HG03060 (cell line): Measurements from ENCODE around the gene ANKEF1.
"Not testable (repeated sequence)": the region's sequence is repeated elsewhere in the genome, so short reads cannot be mapped to it uniquely, and the experiment has no call there.

Source experiments
- ATAC-seq: cut with Tn5 transposase; IDR thresholded peaks from one replicate; pipeline ENCODE4 v1.9.1; 2021; ENCODE audit warnings: low read depth, moderate number of reproducible peaks; ENCODE audit not compliant: unreplicated experiment

Gene ANKEF1

DNA sequence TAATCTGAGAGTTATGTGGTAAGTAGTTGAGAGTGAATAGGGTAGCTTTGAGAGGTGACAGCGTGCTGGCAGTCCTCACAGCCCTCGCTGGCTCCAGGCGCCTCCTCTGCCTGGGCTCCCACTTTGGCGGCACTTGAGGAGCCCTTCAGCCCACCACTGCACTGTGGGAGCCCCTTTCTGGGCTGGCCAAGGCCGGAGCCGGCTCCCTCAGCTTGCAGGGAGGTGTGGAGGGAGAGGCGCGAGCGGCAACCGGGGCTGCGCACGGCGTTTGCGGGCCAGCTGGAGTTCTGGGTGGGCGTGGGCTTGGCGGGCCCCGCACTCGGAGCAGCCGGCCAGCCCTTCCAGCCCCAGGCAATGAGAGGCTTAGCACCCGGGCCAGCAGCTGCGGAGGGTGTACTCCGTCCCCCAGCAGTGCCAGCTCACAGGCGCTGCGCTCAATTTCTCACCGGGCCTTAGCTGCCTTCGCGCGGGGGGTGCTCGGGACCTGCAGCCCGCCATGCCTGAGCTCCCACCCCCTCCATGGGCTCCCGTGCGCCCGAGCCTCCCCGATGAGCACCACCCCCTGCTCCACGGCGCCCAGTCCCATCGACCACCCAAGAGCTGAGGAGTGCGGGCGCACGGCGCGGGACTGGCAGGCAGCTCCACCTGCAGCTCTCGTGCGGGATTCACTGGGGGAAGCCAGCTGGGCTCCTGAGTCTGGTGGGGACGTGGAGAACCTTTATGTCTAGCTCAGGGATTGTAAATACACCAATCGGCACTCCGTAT is 3.2 kb upstream of the ANKEF1 start:
- ATAC-seq: not testable (repeated sequence)

GRCh38 chr20:10032269-10032668 is 2.5 kb upstream of the ANKEF1 start:
- ATAC-seq: not testable (repeated sequence)

- ATAC-seq: no peak
Measured at GRCh38 chr20:10033905-10034650, 709 bp upstream of the ANKEF1 start.

- not testable (repeated sequence) for ATAC-seq
Measured at GRCh38 chr20:10036321-10036720, 1.5 kb downstream of the ANKEF1 start.

- no peak for ATAC-seq
Measured at GRCh38 chr20:10040070-10040975, 5.5 kb downstream of the ANKEF1 start.

GRCh38 chr20:10042086-10042485 is 7.3 kb downstream of the ANKEF1 start:
- no peak for ATAC-seq

- ATAC-seq: no peak
Measured at GRCh38 chr20:10047427-10047826, 12.6 kb downstream of the ANKEF1 start.

DNA sequence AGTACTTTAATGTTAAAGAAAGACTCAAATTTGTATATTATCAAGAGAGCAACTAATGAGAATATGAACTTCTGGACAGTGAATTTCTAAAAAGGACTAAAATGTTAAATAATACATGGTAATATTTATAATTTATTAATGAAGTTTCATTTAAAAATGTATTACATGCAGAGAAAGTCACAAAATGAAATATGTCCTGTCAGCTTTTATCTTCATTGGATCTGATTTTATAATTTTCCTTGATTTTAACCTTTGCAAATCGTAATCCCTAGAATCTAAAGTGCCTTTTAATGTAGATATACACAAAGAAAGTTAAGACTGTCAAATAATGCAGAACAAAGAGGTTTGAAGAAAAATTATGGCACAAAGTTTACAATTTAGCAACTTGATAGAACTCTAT is 16.4 kb downstream of the ANKEF1 start:
- ATAC-seq: no peak

DNA sequence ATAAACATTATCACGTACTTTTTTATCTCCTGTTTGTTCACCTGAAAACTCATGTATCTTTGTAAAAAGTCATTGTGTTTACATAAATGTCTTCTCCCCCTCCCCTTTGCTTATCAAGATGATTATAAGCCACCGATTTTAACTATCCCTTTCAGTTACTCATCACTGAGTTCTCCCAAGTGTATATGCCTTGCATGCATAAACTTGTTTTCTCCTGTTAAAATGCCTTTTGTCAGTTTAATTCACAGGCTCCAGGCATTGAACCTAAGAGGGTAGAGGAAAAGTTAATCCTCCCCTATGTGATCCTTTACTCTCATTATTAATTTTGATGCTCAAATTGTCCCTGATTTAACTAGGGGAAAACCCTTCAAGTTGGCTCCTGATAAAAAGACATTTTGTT is 24.2 kb downstream of the ANKEF1 start:
- ATAC-seq: no peak

GRCh38 chr20:10060226-10060625 is 25.4 kb downstream of the ANKEF1 start:
- ATAC-seq: peak; percentile 90

GRCh38 chr20:10061641-10062040 is 26.9 kb downstream of the ANKEF1 start:
- ATAC-seq: no peak

DNA sequence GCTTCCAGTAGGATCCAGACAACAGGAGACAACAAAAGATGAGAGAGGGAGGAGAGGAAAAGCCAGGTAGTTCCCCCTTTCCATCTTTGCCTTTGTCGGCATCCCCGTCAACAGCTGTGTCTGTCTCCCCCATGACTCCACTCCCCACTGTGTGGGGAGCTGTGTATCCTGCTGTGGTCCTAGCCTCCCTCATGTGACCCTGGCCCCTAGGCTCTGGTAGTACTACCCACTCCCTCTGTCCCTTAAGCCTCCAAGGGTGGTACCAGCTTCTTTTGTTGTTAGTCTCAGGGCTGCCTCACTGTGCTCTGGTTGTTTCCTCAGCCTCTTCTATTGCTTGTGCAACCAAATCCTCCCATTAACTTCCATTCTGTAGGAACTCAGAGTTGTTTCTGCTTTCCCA is 28.7 kb downstream of the ANKEF1 start:
- ATAC-seq: no peak

GRCh38 chr20:10064611-10065010 is 29.8 kb downstream of the ANKEF1 start:
- no peak for ATAC-seq

DNA sequence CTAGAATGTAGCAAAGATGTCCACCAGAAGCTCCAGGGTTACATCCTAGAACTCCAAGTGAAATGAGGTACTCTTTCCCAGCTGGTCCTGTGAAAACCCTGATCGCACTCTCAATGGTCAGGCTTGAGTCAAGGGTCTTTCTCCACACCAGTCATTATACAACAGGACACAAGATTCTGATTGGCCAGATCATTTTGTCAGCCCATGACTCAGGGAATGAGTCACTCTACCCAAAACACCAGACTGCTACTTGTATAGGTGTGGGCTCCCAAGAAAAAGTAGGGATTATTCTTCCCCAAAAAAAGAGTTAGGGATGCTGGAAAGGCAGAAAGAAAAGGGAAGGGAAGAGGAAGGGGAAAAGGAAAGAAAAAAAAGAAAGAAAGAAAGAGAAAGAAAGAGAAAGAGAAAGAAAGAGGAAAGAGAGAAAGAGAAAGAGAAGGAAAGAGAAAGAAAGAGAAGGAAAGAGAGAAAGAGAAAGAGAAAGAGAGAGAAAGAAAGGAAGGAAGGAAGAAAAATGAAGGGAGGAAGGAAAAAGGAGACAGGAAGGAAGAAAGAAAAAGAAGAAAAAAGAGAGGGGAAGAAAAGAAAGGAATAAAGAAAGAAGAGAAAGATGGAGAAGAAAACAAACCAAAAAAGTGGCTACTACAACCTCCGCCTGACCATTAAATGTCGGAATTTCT is 30.5 kb downstream of the ANKEF1 start:
- ATAC-seq: no peak

DNA sequence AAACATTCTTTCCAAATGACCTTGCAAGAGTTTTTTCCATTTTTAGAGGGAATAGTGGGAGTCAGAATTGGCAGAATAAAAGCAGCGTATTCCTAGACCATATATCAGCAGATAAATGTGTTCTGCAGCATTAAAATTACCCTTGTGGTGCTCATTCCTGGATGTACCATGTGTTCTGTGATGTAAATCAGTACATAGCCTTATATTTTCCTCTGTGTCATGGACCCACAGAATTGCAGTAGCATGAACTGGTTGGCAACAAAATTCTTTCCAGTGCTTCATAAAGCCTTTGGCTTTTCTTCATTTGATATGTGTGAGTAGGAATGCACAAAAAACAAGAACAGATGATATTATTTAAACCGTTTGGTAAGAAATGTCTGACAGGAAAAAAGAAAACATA is 32.5 kb downstream of the ANKEF1 start:
- no peak for ATAC-seq

- peak; percentile 79 for ATAC-seq
Measured at GRCh38 chr20:10074513-10074912, 39.7 kb downstream of the ANKEF1 start.

DNA sequence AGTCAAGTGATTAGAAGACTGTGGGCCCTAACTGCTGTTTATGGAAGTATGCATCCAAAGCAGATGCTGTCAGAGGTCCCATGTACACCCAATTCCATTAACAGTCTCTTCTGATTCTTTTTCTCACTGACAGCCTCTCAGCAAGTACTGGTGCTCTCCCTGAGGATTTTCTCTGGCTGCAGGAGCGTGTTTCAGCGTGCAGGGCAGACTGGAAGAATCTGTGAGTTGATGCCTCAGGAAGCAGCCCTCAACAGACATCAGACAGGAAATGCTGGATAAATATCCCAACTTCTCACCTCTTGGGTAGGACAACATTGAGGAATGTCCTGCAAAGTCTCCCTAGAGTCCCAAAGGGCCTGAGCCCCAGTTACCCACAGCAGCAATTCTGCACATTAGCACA is 40.8 kb downstream of the ANKEF1 start:
- ATAC-seq: no peak

- no peak for ATAC-seq
Measured at GRCh38 chr20:10076126-10077080, 41.6 kb downstream of the ANKEF1 start.

- ATAC-seq: no peak
Measured at GRCh38 chr20:10077081-10077471, 42.3 kb downstream of the ANKEF1 start.
